ACC112 (cell line): Measurements from ENCODE around the gene ULK4.

Source experiments
- H2AFZ ChIP-seq: fragments of 200-600 bp; sonication (generic); one replicate; pipeline ENCODE4 v1.6.0; 2017; ENCODE audit warnings: antibody characterized with exemption, low read length; ENCODE audit not compliant: unreplicated experiment
- H3K27ac ChIP-seq: fragments of 200-600 bp; sonication (generic); 2 replicates; pipeline ENCODE4 v1.5.1; 2014; ENCODE audit warnings: low read depth, mild to moderate bottlenecking, antibody characterized with exemption, low read length, moderate library complexity
- H3K27me3 ChIP-seq: fragments of 200-600 bp; sonication (generic); 2 replicates; pipeline ENCODE4 v1.6.1; 2014; ENCODE audit warnings: mild to moderate bottlenecking, antibody characterized with exemption, low read length, moderate library complexity, mixed read lengths; ENCODE audit not compliant: insufficient read depth
- H3K36me3 ChIP-seq: fragments of 200-600 bp; sonication (generic); 2 replicates; pipeline ENCODE4 v1.6.1; 2016; ENCODE audit warnings: mild to moderate bottlenecking, antibody characterized with exemption, low read length, moderate library complexity, mixed read lengths; ENCODE audit not compliant: insufficient read depth
- H3K4me1 ChIP-seq: fragments of 200-600 bp; sonication (generic); one replicate; pipeline ENCODE4 v1.6.1; 2016; ENCODE audit warnings: low read length, mixed read lengths; ENCODE audit not compliant: insufficient read depth, unreplicated experiment, control insufficient read depth
- H3K4me3 ChIP-seq: fragments of 200-600 bp; sonication (generic); 2 replicates; pipeline ENCODE4 v1.5.1; 2014; ENCODE audit warnings: mild to moderate bottlenecking, low read depth, low read length
- H3K79me2 ChIP-seq: fragments of 200-600 bp; sonication (generic); one replicate; pipeline ENCODE4 v1.6.0; 2016; ENCODE audit warnings: low read length; ENCODE audit not compliant: control insufficient read depth, unreplicated experiment, insufficient read depth

ULK4 gene

DNA sequence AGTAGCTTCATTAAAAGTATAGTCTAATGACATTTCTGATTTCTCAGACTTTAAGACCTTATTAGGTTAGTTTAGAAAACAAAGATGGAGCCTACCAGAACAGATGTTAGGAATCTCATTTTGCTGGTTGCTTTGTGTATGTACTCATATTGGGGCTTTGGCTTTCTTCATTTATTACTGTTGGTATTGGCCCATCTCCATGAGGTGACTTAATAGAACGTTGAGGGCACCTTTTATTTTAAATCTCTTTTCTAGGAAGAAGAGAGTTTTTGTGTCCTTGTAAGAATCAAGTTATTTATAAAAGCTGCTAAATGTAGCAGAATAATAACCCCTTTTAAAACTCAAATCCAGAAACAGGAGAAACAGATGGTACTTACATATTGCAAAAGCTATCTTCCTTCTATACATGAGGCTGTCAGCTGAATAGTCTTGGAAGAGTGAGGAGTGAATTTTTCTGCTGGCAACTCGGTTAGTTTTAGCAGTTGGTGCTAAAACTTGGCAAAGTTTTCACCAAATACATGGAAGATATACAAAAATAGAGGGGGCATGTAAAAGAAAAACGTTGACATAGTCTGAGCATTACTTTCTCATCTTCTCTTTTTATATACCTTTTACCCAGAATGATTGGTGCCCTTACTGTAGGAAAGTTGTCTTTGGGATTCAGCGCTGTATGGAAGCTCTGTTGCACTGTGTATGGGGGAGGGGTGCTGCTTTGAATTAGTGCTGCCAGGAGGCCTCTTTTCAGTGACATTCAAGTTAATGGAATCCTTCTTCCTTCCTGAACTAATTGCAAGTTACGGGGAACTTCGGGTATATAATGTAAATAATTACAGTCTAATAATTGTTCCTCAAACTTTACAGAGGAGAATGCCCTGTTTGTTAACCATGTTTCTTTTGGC, 726.8 kb downstream of the ULK4 start:
- Histone ChIP-seq H2AFZ (no peak overlapping the region), H3K4me3 (no peak overlapping the region), H3K36me3 (peaks cover 75% of the 10 kb centered on the region), H3K27ac (no peak overlapping the region), H3K27me3 (no peaks in the 10 kb centered on the region), H3K4me1 (peaks cover 6% of the 10 kb centered on the region), H3K79me2 (peaks cover 24% of the 10 kb centered on the region)

DNA sequence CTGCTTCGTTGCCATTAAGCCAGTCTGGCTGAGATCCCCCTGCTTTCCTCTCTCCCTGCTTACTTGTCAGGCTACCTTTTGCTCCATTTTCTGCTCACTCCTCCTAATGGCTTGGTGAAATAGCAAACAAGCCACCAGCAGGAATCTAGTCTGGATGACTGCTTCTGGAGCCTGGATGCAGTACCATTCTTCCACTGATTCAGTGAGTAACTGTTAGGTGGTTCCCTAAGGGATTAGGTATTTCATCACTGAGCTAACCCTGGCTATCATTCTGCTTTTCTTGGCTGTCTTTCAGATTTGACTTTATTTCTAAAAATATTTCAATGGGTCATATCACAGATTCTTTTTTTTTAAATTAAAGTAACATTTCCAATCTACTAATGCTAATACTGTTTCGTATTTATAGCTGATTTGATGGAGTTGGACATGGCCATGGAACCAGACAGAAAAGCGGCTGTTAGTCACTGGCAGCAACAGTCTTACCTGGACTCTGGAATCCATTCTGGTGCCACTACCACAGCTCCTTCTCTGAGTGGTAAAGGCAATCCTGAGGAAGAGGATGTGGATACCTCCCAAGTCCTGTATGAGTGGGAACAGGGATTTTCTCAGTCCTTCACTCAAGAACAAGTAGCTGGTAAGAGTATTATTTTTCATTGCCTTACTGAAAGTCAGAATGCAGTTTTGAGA, 737.6 kb downstream of the ULK4 start:
- peaks cover 47% of the 10 kb centered on the region for H3K4me1 ChIP-seq
- H2AFZ ChIP-seq, result no peak overlapping the region
- peaks cover 39% of the 10 kb centered on the region for H3K36me3 ChIP-seq
- no peak overlapping the region for H3K4me3 ChIP-seq
- H3K27me3 ChIP-seq, result no peaks in the 10 kb centered on the region
- H3K27ac ChIP-seq, result peak overlapping the region; percentile 74
- peaks cover 87% of the 10 kb centered on the region for H3K79me2 ChIP-seq

GRCh38 chr3:41223691-41224090, 738.2 kb downstream of the ULK4 start:
- no peaks in the 10 kb centered on the region for H3K27me3 ChIP-seq
- peaks cover 88% of the 10 kb centered on the region for H3K79me2 ChIP-seq
- H3K36me3 ChIP-seq, result peaks cover 37% of the 10 kb centered on the region
- no peak overlapping the region for H2AFZ ChIP-seq
- H3K27ac ChIP-seq, result peak overlapping the region; percentile 74
- H3K4me3 ChIP-seq, result no peak overlapping the region
- peaks cover 51% of the 10 kb centered on the region for H3K4me1 ChIP-seq

- Histone ChIP-seq H3K27me3 (no peaks in the 10 kb centered on the region), H2AFZ (no peak overlapping the region), H3K79me2 (peaks cover 88% of the 10 kb centered on the region), H3K4me3 (no peak overlapping the region), H3K27ac (peak overlapping the region; percentile 74), H3K4me1 (peaks cover 51% of the 10 kb centered on the region), H3K36me3 (peaks cover 36% of the 10 kb centered on the region)
These were observed 738.8 kb downstream of the ULK4 start for GRCh38 chr3:41223078-41223477.

DNA sequence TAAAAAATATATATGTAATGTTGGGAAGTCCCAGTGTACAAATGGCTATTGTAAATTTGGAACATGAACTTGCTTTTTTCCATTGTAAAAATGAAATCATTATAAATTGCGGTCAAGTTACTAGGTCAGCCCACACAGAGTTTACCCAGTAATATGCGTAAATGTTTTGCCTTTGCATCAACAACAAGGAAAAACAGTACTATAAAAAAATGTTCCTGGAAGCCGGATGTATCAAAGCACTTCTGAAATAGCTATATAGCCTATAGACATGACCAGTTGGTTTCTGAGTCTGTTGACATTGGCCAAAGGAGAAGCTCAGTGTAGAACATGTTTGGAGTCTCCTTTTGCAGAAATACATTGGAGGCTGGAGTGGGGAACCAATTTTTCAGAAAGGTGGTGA, 739.4 kb downstream of the ULK4 start:
- peak overlapping the region; percentile 57 for H3K27ac ChIP-seq
- peaks cover 54% of the 10 kb centered on the region for H3K4me1 ChIP-seq
- H2AFZ ChIP-seq, result no peak overlapping the region
- H3K79me2 ChIP-seq, result peaks cover 88% of the 10 kb centered on the region
- H3K4me3 ChIP-seq, result peak overlapping the region; percentile 27; the same call in 1 of the 2 replicates
- peaks cover 30% of the 10 kb centered on the region for H3K36me3 ChIP-seq
- H3K27me3 ChIP-seq, result no peaks in the 10 kb centered on the region

- Histone ChIP-seq H2AFZ (no peak overlapping the region), H3K27ac (peak overlapping the region; percentile 57), H3K27me3 (no peaks in the 10 kb centered on the region), H3K4me1 (peaks cover 59% of the 10 kb centered on the region), H3K79me2 (peaks cover 89% of the 10 kb centered on the region), H3K36me3 (peaks cover 25% of the 10 kb centered on the region), H3K4me3 (peak overlapping the region; percentile 27; the same call in 1 of the 2 replicates)
These were observed 739.9 kb downstream of the ULK4 start for GRCh38 chr3:41222012-41222411.

DNA sequence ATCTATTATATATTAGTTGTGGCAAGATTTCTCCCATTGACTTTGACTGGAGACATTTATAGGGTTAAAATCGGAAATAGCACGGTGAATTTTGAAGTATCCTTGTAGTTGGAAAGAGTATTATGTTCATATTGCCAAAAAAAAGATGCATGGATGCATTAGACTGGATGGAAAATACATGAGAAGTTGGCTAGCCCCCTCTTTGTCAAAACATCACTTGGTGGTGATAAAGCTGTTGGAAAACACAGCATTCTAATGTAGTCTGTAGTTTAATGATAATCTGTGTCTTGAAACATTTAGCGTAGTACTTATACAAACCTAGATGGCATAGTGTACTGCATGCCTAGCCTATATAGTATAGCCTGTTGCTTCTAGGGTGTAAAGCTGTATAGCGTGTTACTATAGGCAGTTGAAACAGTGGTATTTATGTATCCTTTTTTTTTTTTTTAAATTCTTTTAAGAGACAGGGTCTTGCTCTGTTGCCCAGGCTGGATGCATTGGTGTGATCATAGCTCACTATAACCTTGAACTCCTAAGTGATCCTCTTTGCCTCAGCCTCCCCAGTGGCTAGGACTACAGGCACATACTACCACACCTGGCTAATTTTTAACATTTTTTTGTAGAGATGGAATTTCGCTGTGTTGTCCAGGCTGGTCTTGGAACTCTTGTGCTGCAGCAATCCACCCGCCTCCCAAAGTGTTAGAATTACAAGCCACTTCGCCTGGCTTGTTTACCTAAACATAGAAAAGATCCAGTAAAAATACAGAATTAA, 740.8 kb downstream of the ULK4 start:
- H3K4me1 ChIP-seq, result peaks cover 68% of the 10 kb centered on the region
- H3K36me3 ChIP-seq, result peaks cover 18% of the 10 kb centered on the region
- H2AFZ ChIP-seq, result no peak overlapping the region
- H3K27ac ChIP-seq, result no peak overlapping the region
- no peak overlapping the region for H3K4me3 ChIP-seq
- H3K27me3 ChIP-seq, result no peaks in the 10 kb centered on the region
- H3K79me2 ChIP-seq, result peaks cover 89% of the 10 kb centered on the region

- H3K4me1 ChIP-seq, result peaks cover 68% of the 10 kb centered on the region
- H3K27ac ChIP-seq, result no peak overlapping the region
- no peak overlapping the region for H2AFZ ChIP-seq
- peaks cover under 1% of the 10 kb centered on the region; the same call in 1 of the 2 replicates for H3K36me3 ChIP-seq
- H3K79me2 ChIP-seq, result peaks cover 89% of the 10 kb centered on the region
- H3K27me3 ChIP-seq, result no peaks in the 10 kb centered on the region
- H3K4me3 ChIP-seq, result no peak overlapping the region
These were observed 742.5 kb downstream of the ULK4 start for GRCh38 chr3:41219424-41219823.

DNA sequence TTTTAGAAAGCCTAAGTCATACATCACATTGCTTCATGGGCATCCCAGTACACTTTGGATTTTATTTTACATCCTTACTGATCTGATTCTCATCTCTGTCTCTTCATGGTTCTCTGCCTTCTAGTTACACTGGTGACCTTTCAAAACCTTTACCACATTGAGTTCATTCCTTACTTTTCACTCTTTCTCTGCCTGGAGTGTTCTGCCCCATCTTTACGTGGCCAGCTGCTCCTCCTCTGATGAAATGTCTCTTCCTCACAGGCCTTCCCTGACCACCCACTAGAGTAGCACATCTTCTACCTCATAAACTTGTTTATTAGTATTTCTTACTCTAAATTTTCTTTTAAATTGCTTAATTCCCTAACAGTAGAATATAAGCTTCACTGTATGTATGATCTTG, 744.9 kb downstream of the ULK4 start:
- Histone ChIP-seq H3K4me3 (no peak overlapping the region), H3K79me2 (peaks cover 99% of the 10 kb centered on the region), H3K27me3 (no peaks in the 10 kb centered on the region), H3K27ac (peak overlapping the region; percentile 35), H3K36me3 (no peaks in the 10 kb centered on the region; the same call in 1 of the 2 replicates), H3K4me1 (peaks cover 59% of the 10 kb centered on the region), H2AFZ (no peak overlapping the region)

- H3K4me1 ChIP-seq, result peaks cover 53% of the 10 kb centered on the region
- no peaks in the 10 kb centered on the region for H3K27me3 ChIP-seq
- peaks cover 99% of the 10 kb centered on the region for H3K79me2 ChIP-seq
- H2AFZ ChIP-seq, result no peak overlapping the region
- H3K4me3 ChIP-seq, result no peak overlapping the region
- H3K27ac ChIP-seq, result peak overlapping the region; percentile 35; the same call in 1 of the 2 replicates
- H3K36me3 ChIP-seq, result no peaks in the 10 kb centered on the region; the same call in 1 of the 2 replicates
These were observed 745.5 kb downstream of the ULK4 start for GRCh38 chr3:41216422-41216821.
